ENCODE data around the gene GRID2. TPM values are rescaled to one million over a fixed set of nuclear protein-coding genes. Genes with fewer than 3 reads are reported as not detected.

GRID2 gene
- total and polyA plus RNA-seq, 9 of the 15 experiments (the other 6 are each of a cell fraction or from before 2014, with no cell fraction given) = 0.04 TPM; not detected in 7

GRCh38 chr4:92344216-92344615, 40.5 kb downstream of the GRID2 start:
- TF ChIP-seq CEBPG (CRISPR knock-in tag; IDR thresholded peaks at IDR 0.05) (no peak), CEBPG (tag; conservative IDR thresholded peaks at IDR 0.05 in 1 of 2, IDR thresholded peaks at IDR 0.05 in 1 of 2) (peak in 1 of 2 experiments; percentile 61; a peak in 2 of 4 replicates), ZNF57 (CRISPR knock-in tag; IDR thresholded peaks at IDR 0.05) (no peak)
- H3K36me3 ChIP-seq (ENCODE audit: control insufficient read depth, insufficient read depth, low read length) = no peaks in the 10 kb centered on the region
- no peak overlapping the region for H3K27ac ChIP-seq (ENCODE audit: extremely low read depth, low read depth, low read length)
- H2AFZ ChIP-seq (ENCODE audit: low read depth, low read length) = no peak overlapping the region
- no peak overlapping the region for H3K4me2 ChIP-seq (ENCODE audit: insufficient read depth, low read length)
- FAIRE-seq (no peak), DNase-seq (ENCODE audit: extremely low read depth in 1 of 4, low spot score in 3 of 4) (no peak), ATAC-seq (no peak)
- H3K79me2 ChIP-seq (ENCODE audit: control insufficient read depth, insufficient read depth, low read length) = no peaks in the 10 kb centered on the region
- in situ Hi-C loops (cut with MboI) (no loop called here), intact Hi-C loops (cut with micrococcal nuclease) (no loop called here)
- ChIA-PET POLR2A (no interaction called here), CTCF (ENCODE audit: low intra/inter-chr PET ratio) (no interaction called here)
- no TSS peak for BruUV-seq (replicated peaks)
- H3K9me3 ChIP-seq (replicated peaks; ENCODE audit: control insufficient read depth, insufficient read depth, low read depth, low read length) = no peaks in the 10 kb centered on the region
- no peaks in the 10 kb centered on the region for H4K20me1 ChIP-seq (replicated peaks; ENCODE audit: control insufficient read depth, insufficient read depth, low read length)
- H3K4me1 ChIP-seq (replicated peaks in 1 of 2; ENCODE audit: control insufficient read depth in 2 of 2, insufficient read depth in 2 of 2, low read length in 2 of 2) = no peaks in the 10 kb centered on the region
- H3K27me3 ChIP-seq (ENCODE audit: control insufficient read depth in 2 of 2, insufficient read depth in 2 of 2, low read length in 2 of 2) = no peaks in the 10 kb centered on the region
- 0% methylated on average over 3 of the region's 3 CpGs for WGBS (ENCODE audit: insufficient coverage, low coverage, missing lambda C conversion rate)
- no peaks in the 10 kb centered on the region for H3K9me1 ChIP-seq (ENCODE audit: control insufficient read depth, insufficient read depth, low read length)
- H3K4me3 ChIP-seq = no peak overlapping the region
- H3K9ac ChIP-seq (ENCODE audit: insufficient read depth in 1 of 2, low read depth in 2 of 2, low read length in 2 of 2) = no peak overlapping the region

- 2% methylated on average over 3 of the region's 3 CpGs for WGBS (ENCODE audit: insufficient coverage, low coverage, missing lambda C conversion rate)
- H3K27me3 ChIP-seq (ENCODE audit: control insufficient read depth in 2 of 2, insufficient read depth in 2 of 2, low read length in 2 of 2) = no peaks in the 10 kb centered on the region
- ChIA-PET CTCF (ENCODE audit: low intra/inter-chr PET ratio) (no interaction called here), POLR2A (no interaction called here)
- no TSS peak for BruUV-seq (replicated peaks)
- H3K36me3 ChIP-seq (ENCODE audit: control insufficient read depth, insufficient read depth, low read length) = no peaks in the 10 kb centered on the region
- FAIRE-seq = no peak
- H3K79me2 ChIP-seq (ENCODE audit: control insufficient read depth, insufficient read depth, low read length) = no peaks in the 10 kb centered on the region
- H3K4me2 ChIP-seq (ENCODE audit: insufficient read depth, low read length) = no peak overlapping the region
- intact Hi-C loops (cut with micrococcal nuclease) = no loop called here
- no peak overlapping the region for H3K9ac ChIP-seq (ENCODE audit: insufficient read depth in 1 of 2, low read depth in 2 of 2, low read length in 2 of 2)
- no peak overlapping the region for H2AFZ ChIP-seq (ENCODE audit: low read depth, low read length)
- H3K4me3 ChIP-seq = no peak overlapping the region
- no peaks in the 10 kb centered on the region for H4K20me1 ChIP-seq (replicated peaks; ENCODE audit: control insufficient read depth, insufficient read depth, low read length)
- no peaks in the 10 kb centered on the region for H3K4me1 ChIP-seq (replicated peaks in 1 of 2; ENCODE audit: control insufficient read depth in 2 of 2, insufficient read depth in 2 of 2, low read length in 2 of 2)
- no peak overlapping the region for H3K27ac ChIP-seq (ENCODE audit: extremely low read depth, low read depth, low read length)
- no peaks in the 10 kb centered on the region for H3K9me3 ChIP-seq (replicated peaks; ENCODE audit: control insufficient read depth, insufficient read depth, low read depth, low read length)
- in situ Hi-C loops (cut with MboI) = no loop called here
- DNase-seq (ENCODE audit: extremely low read depth in 1 of 4, low spot score in 3 of 4) = no peak
- no peaks in the 10 kb centered on the region for H3K9me1 ChIP-seq (ENCODE audit: control insufficient read depth, insufficient read depth, low read length)
- no peak for ATAC-seq
- TF ChIP-seq ZNF140 (CRISPR knock-in tag; IDR thresholded peaks at IDR 0.05) = no peak
- no peak for TF ChIP-seq KDM4B (IDR thresholded peaks at IDR 0.05; ENCODE audit: borderline replicate concordance in 2 of 2, low read depth in 1 of 2)
Observed at GRCh38 chr4:92346289-92346688, 42.5 kb downstream of the GRID2 start.
